HepG2 (cell line): ENCODE measurements around the gene KIAA2012. TPM values are rescaled to one million over a fixed set of nuclear protein-coding genes. Genes with fewer than 3 reads are reported as not detected.

Experiments
- ATAC-seq: fragments of 200-7000 bp; cut with Tn5 transposase; 3 replicates; pipeline ENCODE4 v1.9.1; 2020; ENCODE audit warnings: mild to moderate bottlenecking, moderate library complexity
- BruUV-seq: library from RNA; stranded (reverse); fragments of 400-500 nt; replicated peaks from 2 replicates; lab custom pipeline; 2021; lab: Mats Ljungman, UMichigan
- CTCF ChIA-PET: fragments of 300-600 bp; formaldehyde crosslinking; extraction: SDS; loops from one replicate; lab custom pipeline; 2021; ENCODE audit warnings: low total read pairs, inconsistent platforms, low intra/inter-chr PET ratio; lab: Yijun Ruan, JAX
- POLR2A ChIA-PET: fragments of 350-600 bp; sonication (Branson Sonifier 250); formaldehyde crosslinking; loops from one replicate; lab custom pipeline; 2020; ENCODE audit warnings: antibody characterized with exemption, inconsistent platforms; lab: Yijun Ruan, JAX
- DNase-seq: peaks from one replicate; pipeline ENCODE4 v3.0.0-alpha.2; 2015; ENCODE audit warnings: low spot score
- FAIRE-seq: peaks from 3 replicates; lab custom pipeline; 2011; peaks lifted over from hg19 to GRCh38; lab: Jason Lieb, UNC
- H2AFZ ChIP-seq: one replicate; pipeline ENCODE4 v1.6.1; 2011; ENCODE audit warnings: low read length, inconsistent platforms
- H3K27ac ChIP-seq: fragments of 300-600 bp; 3 replicates; pipeline ENCODE4 v1.8.0; 2011; ENCODE audit warnings: mixed run types, mild to moderate bottlenecking, mixed read lengths, low read length, inconsistent platforms; ENCODE audit not compliant: insufficient read depth; ENCODE audit errors: extremely low read length
- H3K27me3 ChIP-seq, 2 experiments: fragments of 200-600 bp in 1 of 2; 2 replicates in 1 of 2; 3 replicates in 1 of 2; pipeline versions ENCODE4 v1.6.0 to v1.8.0; 2011; ENCODE audit warnings: low read length in 2 of 2, mild to moderate bottlenecking in 2 of 2, moderate library complexity in 2 of 2, inconsistent platforms in 1 of 2; ENCODE audit not compliant: insufficient read depth in 2 of 2, control insufficient read depth in 1 of 2
- H3K36me3 ChIP-seq, 2 experiments: fragments of 200-600 bp in 1 of 2; replicated peaks in 1 of 2; 2 replicates in 1 of 2; 3 replicates in 1 of 2; pipeline versions ENCODE4 v1.5.1 to v1.8.0; 2011; ENCODE audit warnings: low read length in 2 of 2, inconsistent platforms in 1 of 2; ENCODE audit not compliant: insufficient read depth in 2 of 2, control insufficient read depth in 1 of 2
- H3K4me1 ChIP-seq: 2 replicates; pipeline ENCODE4 v1.5.1; 2012; ENCODE audit warnings: low read length, inconsistent platforms; ENCODE audit not compliant: insufficient read depth
- H3K4me2 ChIP-seq: 2 replicates; pipeline ENCODE4 v1.6.0; 2011; ENCODE audit warnings: low read depth, low read length, inconsistent platforms
- H3K4me3 ChIP-seq, 3 experiments: fragments of 200-600 bp in 1 of 3; sonication (generic), shearing (Covaris generic) in 1 of 3; replicated peaks in 1 of 3; 2 replicates each; pipeline ENCODE4 v1.5.1; 2011 to 2016; ENCODE audit warnings: low read length in 3 of 3, inconsistent platforms in 2 of 3, low read depth in 2 of 3, mild to moderate bottlenecking in 2 of 3, control low read depth in 1 of 3, mixed read lengths in 1 of 3; ENCODE audit not compliant: insufficient read depth in 1 of 3
- H3K79me2 ChIP-seq: one replicate; pipeline ENCODE4 v1.6.1; 2011; ENCODE audit warnings: low read length, inconsistent platforms; ENCODE audit not compliant: insufficient read depth
- H3K9ac ChIP-seq: 2 replicates; pipeline ENCODE4 v1.6.0; 2011; ENCODE audit warnings: mild to moderate bottlenecking, low read depth, low read length, inconsistent platforms; ENCODE audit not compliant: insufficient read depth
- H3K9me3 ChIP-seq: 2 replicates; pipeline ENCODE4 v1.5.1; 2012; ENCODE audit warnings: mild to moderate bottlenecking, low read length
- H4K20me1 ChIP-seq: 2 replicates; pipeline ENCODE4 v1.6.0; 2011; ENCODE audit warnings: inconsistent platforms, mild to moderate bottlenecking, low read length, moderate library complexity; ENCODE audit not compliant: insufficient read depth
- ATF4 ChIP-seq, 2 experiments: fragments of 450-650 bp in 1 of 2; sonication (generic) in 1 of 2; formaldehyde crosslinking; IDR thresholded peaks; 2 replicates each; pipeline versions ENCODE4 v1.5.0 to v1.8.0; 2020 to 2022; ENCODE audit warnings: mild to moderate bottlenecking in 1 of 2, missing genetic modification reagents in 1 of 2
- MBNL3 ChIP-seq: fragments of 250-450 bp; sonication (Bioruptor Pico); conservative IDR thresholded peaks from 2 replicates; pipeline ENCODE4 v1.8.0; 2022; ENCODE audit warnings: mild to moderate bottlenecking, inconsistent platforms
- SSRP1 ChIP-seq: IDR thresholded peaks from 2 replicates; pipeline ENCODE4 v1.6.1; 2016; ENCODE audit warnings: control low read depth
- U2AF2 ChIP-seq: fragments of 200-400 bp; formaldehyde crosslinking; IDR thresholded peaks from 2 replicates; pipeline ENCODE4 v1.6.1; 2017; ENCODE audit warnings: low read depth, mild to moderate bottlenecking, low read length
- ZC3H13 ChIP-seq: sonication (generic); formaldehyde crosslinking; IDR thresholded peaks from 2 replicates; pipeline ENCODE4 v1.8.1; 2023; ENCODE audit warnings: mild to moderate bottlenecking, missing genetic modification reagents, moderate library complexity
- ZNF441 ChIP-seq: sonication (generic); formaldehyde crosslinking; IDR thresholded peaks from 2 replicates; pipeline ENCODE4 v1.7.0; 2021; ENCODE audit warnings: missing genetic modification reagents, borderline replicate concordance
- ZSCAN21 ChIP-seq: sonication (generic); formaldehyde crosslinking; IDR thresholded peaks from 2 replicates; pipeline ENCODE4 v1.8.0; 2022; ENCODE audit warnings: mild to moderate bottlenecking, missing genetic modification reagents, moderate library complexity, borderline replicate concordance
- ZZZ3 ChIP-seq: sonication (generic); formaldehyde crosslinking; IDR thresholded peaks from 2 replicates; pipeline ENCODE4 v1.4.0; 2020; ENCODE audit warnings: missing genetic modification reagents, mild to moderate bottlenecking, borderline replicate concordance
- WGBS: methylation state at CpG from one replicate; pipeline ENCODE4 v1.1.6; 2017; ENCODE audit warnings: low lambda C conversion rate; 5-methylcytosine and 5-hydroxymethylcytosine counted together
- in situ Hi-C: cut with HindIII; loops from 2 replicates; pipeline ENCODE4 v1.10.0; 2017; ENCODE audit warnings: low pct_unique_long_range_greater_than_20kb; ENCODE audit not compliant: extremely low pct_ligation_motif_present
- intact Hi-C: fragments of 100-400 bp; cut with micrococcal nuclease; formaldehyde crosslinking; loops from one replicate; pipeline ENCODE4 v1.10.0; 2022; ENCODE audit not compliant: unreplicated experiment
- polyA plus RNA-seq, 8 experiments: library from polyadenylated mRNA; depleted of rRNA in 3 of 8; stranded (reverse) in 7 of 8; unstranded in 1 of 8; fragments of >200 nt; fragmentation: Illumina TruSeq in 4 of 8; extraction: Trizol in 4 of 8; gene quantifications; 2 replicates each; pipeline versions ENCODE4 v1.2.1 to v1.2.3, GENCODE V29; 2011 to 2016; ENCODE audit warnings: low read depth in 4 of 8, missing spikeins in 1 of 8, mixed read lengths in 1 of 8; ENCODE audit not compliant: insufficient read depth in 1 of 8
- total RNA-seq, 5 experiments: library from RNA; depleted of rRNA; stranded (reverse); fragments of >200 nt; fragmentation: Illumina TruSeq; extraction: Trizol; gene quantifications; 2 replicates each; pipeline ENCODE4 v1.2.3, GENCODE V29; 2016; ENCODE audit warnings: low read depth in 1 of 5
- TF ChIP-seq, protein P1 (sequence below): sonication (generic); formaldehyde crosslinking; IDR thresholded peaks from 2 replicates; pipeline ENCODE4 v1.8.1; 2023; ENCODE audit warnings: mild to moderate bottlenecking, missing genetic modification reagents
- TF ChIP-seq, protein P2 (sequence below): sonication (generic); formaldehyde crosslinking; IDR thresholded peaks from 2 replicates; pipeline ENCODE4 v1.4.0; 2020; ENCODE audit warnings: mild to moderate bottlenecking, missing genetic modification reagents

Gene KIAA2012
- total and polyA plus RNA-seq, 2 of the 13 experiments (the other 11 are each of a cell fraction or from before 2014, with no cell fraction given) = not detected

GRCh38 chr2:202149155-202149762 lies 76.2 kb downstream of the KIAA2012 start:
- Histone ChIP-seq H3K4me3 (no peak overlapping the region; a peak in 1 of 6 replicates), H3K27me3 (peaks cover 11 to 30% of the 10 kb centered on the region in 2 experiments), H3K9ac (no peak overlapping the region), H3K9me3 (no peaks in the 10 kb centered on the region), H3K4me2 (peak overlapping the region; percentile 45), H3K79me2 (no peaks in the 10 kb centered on the region), H4K20me1 (no peaks in the 10 kb centered on the region), H3K4me1 (peaks cover 10% of the 10 kb centered on the region; the same call in 1 of the 2 replicates), H2AFZ (no peak overlapping the region), H3K36me3 (no peaks in the 10 kb centered on the region), H3K27ac (no peak overlapping the region)
- in situ Hi-C loops = no loop called here
- intact Hi-C loops = no loop called here
- DNase-seq = no peak
- no peak for FAIRE-seq
- ChIA-PET CTCF (no interaction called here), POLR2A (no interaction called here)
- whole genome bisulfite sequencing = 26% methylated on average over 13 of the region's 13 CpGs
- TF ChIP-seq U2AF2 = no peak
- TF ChIP-seq, protein P1, sequence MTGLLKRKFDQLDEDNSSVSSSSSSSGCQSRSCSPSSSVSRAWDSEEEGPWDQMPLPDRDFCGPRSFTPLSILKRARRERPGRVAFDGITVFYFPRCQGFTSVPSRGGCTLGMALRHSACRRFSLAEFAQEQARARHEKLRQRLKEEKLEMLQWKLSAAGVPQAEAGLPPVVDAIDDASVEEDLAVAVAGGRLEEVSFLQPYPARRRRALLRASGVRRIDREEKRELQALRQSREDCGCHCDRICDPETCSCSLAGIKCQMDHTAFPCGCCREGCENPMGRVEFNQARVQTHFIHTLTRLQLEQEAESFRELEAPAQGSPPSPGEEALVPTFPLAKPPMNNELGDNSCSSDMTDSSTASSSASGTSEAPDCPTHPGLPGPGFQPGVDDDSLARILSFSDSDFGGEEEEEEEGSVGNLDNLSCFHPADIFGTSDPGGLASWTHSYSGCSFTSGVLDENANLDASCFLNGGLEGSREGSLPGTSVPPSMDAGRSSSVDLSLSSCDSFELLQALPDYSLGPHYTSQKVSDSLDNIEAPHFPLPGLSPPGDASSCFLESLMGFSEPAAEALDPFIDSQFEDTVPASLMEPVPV (CRISPR knock-in tag) = no peak
- no peak for TF ChIP-seq ATF4 (CRISPR knock-in tag; IDR thresholded peaks at IDR 0.05)
- TF ChIP-seq, protein P2, sequence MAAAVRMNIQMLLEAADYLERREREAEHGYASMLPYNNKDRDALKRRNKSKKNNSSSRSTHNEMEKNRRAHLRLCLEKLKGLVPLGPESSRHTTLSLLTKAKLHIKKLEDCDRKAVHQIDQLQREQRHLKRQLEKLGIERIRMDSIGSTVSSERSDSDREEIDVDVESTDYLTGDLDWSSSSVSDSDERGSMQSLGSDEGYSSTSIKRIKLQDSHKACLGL = no peak
- TF ChIP-seq ZSCAN21 = no peak
- TF ChIP-seq MBNL3 (CRISPR knock-in tag) = no peak
- TF ChIP-seq SSRP1 = no peak
- no peak for TF ChIP-seq ZNF441 (CRISPR knock-in tag)
- no peak for TF ChIP-seq ZC3H13 (CRISPR knock-in tag)
- no peak for TF ChIP-seq ZZZ3 (CRISPR knock-in tag)
- no TSS peak for BruUV-seq
- ATAC-seq = peak; percentile 73
